Activated T-cell treated with anti-CD3 and anti-CD28 coated beads for 4 hours (primary cell): ENCODE data around the gene POLR2M.

Experiments
- DNase-seq: peaks from one replicate; pipeline ENCODE4 v3.0.0-alpha.2; 2020

POLR2M gene

GRCh38 chr15:57706405-57707209, at the start of gene POLR2M:
Gene POLR2M, plus strand, starts transcription at chr15:57706714. Its CDS starts 129 bp downstream, at chr15:57706843.
- DNase-seq = peak; percentile 83

- no peak for DNase-seq
These were observed 48.9 kb upstream of the POLR2M start for GRCh38 chr15:57657619-57658018.

- no peak for DNase-seq
These were observed 44.3 kb upstream of the POLR2M start for GRCh38 chr15:57662091-57662744.

- DNase-seq = no peak
These were observed 43.7 kb upstream of the POLR2M start for GRCh38 chr15:57662802-57663201.

GRCh38 chr15:57663262-57663661, 43.3 kb upstream of the POLR2M start:
- DNase-seq = no peak

- no peak for DNase-seq
These were observed 41.3 kb upstream of the POLR2M start for GRCh38 chr15:57665194-57665593.

- no peak for DNase-seq
These were observed 40.6 kb upstream of the POLR2M start for GRCh38 chr15:57665939-57666338.

- DNase-seq = no peak
These were observed 39.2 kb upstream of the POLR2M start for GRCh38 chr15:57667171-57667849.

- DNase-seq = no peak
These were observed 38.5 kb upstream of the POLR2M start for GRCh38 chr15:57668016-57668415.

- no peak for DNase-seq
These were observed 34.9 kb upstream of the POLR2M start for GRCh38 chr15:57671636-57672035.

- DNase-seq = no peak
These were observed 30.9 kb upstream of the POLR2M start for GRCh38 chr15:57675481-57676181.

GRCh38 chr15:57676585-57676984, 29.9 kb upstream of the POLR2M start:
- DNase-seq = no peak

GRCh38 chr15:57677204-57677603, 29.3 kb upstream of the POLR2M start:
- DNase-seq = no peak

- DNase-seq = no peak
These were observed 26.5 kb upstream of the POLR2M start for GRCh38 chr15:57680021-57680420.

GRCh38 chr15:57681011-57681410, 25.5 kb upstream of the POLR2M start:
- no peak for DNase-seq

- no peak for DNase-seq
These were observed 23.0 kb upstream of the POLR2M start for GRCh38 chr15:57683481-57683880.

- DNase-seq = no peak
These were observed 21.9 kb upstream of the POLR2M start for GRCh38 chr15:57684491-57685151.

- no peak for DNase-seq
These were observed 21.0 kb upstream of the POLR2M start for GRCh38 chr15:57685306-57686095.

- DNase-seq = no peak
These were observed 19.9 kb upstream of the POLR2M start for GRCh38 chr15:57686657-57687056.

GRCh38 chr15:57690341-57690966, 16.1 kb upstream of the POLR2M start:
- no peak for DNase-seq

- DNase-seq = no peak
These were observed 15.4 kb upstream of the POLR2M start for GRCh38 chr15:57691082-57691481.
